ENCODE measurements around the gene ANKRD39. TPM values are rescaled to one million over a fixed set of nuclear protein-coding genes. Genes with fewer than 3 reads are reported as not detected.

Gene ANKRD39
- total RNA-seq, 1 donor from 2014 or later: 25.7 TPM

DNA sequence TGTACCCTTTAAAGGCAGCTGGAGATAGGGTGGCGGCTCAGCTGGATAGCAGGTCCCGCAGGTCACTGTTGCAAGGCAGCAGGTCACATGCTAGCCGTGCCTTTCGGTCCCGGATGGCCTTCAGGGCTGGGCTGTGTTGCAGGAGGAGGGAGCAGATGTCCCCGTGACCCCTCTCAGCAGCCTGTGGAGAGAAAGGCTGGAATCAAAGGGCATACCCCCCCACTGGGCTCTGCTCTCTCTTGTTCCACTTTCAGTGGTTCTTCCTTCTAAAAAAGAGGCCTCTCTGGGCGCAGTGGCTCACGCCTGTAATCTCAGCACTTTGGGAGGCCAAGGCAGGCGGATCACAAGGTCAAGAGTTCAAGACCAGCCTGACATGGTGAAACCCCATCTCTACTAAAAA lies 9.6 kb downstream of the ANKRD39 start:
- H3K9me3 Mint-ChIP-seq (ENCODE audit: unreplicated experiment): peaks cover 6% of the 10 kb centered on the region
- H3K36me3 Mint-ChIP-seq (ENCODE audit: unreplicated experiment): no peaks in the 10 kb centered on the region
- peaks cover 10% of the 10 kb centered on the region for H3K4me1 Mint-ChIP-seq (ENCODE audit: low read depth, unreplicated experiment)
- DNase-seq: peak; percentile 67
- H3K27me3 Mint-ChIP-seq (ENCODE audit: unreplicated experiment): peaks cover 2% of the 10 kb centered on the region
- no peak overlapping the region for H3K4me3 Mint-ChIP-seq (ENCODE audit: unreplicated experiment)
- no peak for TF ChIP-seq CTCF (IDR thresholded peaks at IDR 0.05; ENCODE audit: partially characterized antibody, unreplicated experiment)
- H3K27ac Mint-ChIP-seq (ENCODE audit: unreplicated experiment): peak overlapping the region; percentile 86

DNA sequence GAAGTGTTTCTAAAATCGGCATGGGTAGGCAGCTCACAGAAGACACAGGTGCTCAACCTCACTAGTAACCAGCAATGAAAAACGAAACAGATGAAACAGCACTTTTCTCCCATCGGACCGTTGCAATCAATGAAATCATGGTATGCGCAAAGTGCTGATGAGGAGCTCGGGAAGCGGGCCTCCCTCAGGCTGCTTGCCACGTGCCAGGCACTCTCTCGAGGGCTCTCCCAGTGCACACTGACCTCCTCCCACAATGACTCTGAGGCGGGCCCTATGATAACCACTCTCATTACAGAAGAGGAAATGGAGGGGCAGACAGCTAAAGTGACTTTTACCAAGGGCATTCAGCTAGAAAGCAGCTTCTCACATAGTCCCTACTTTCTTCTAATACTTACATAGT lies 10.2 kb downstream of the ANKRD39 start:
- peak; percentile 64 for DNase-seq
- peaks cover 2% of the 10 kb centered on the region for H3K27me3 Mint-ChIP-seq (ENCODE audit: unreplicated experiment)
- H3K4me3 Mint-ChIP-seq (ENCODE audit: unreplicated experiment): no peak overlapping the region
- peaks cover 12% of the 10 kb centered on the region for H3K4me1 Mint-ChIP-seq (ENCODE audit: low read depth, unreplicated experiment)
- H3K9me3 Mint-ChIP-seq (ENCODE audit: unreplicated experiment): peaks cover 8% of the 10 kb centered on the region
- peak overlapping the region; percentile 86 for H3K27ac Mint-ChIP-seq (ENCODE audit: unreplicated experiment)
- H3K36me3 Mint-ChIP-seq (ENCODE audit: unreplicated experiment): no peaks in the 10 kb centered on the region
- no peak for TF ChIP-seq CTCF (IDR thresholded peaks at IDR 0.05; ENCODE audit: partially characterized antibody, unreplicated experiment)

- H3K27ac Mint-ChIP-seq (ENCODE audit: unreplicated experiment): no peak overlapping the region
- no peaks in the 10 kb centered on the region for H3K36me3 Mint-ChIP-seq (ENCODE audit: unreplicated experiment)
- H3K9me3 Mint-ChIP-seq (ENCODE audit: unreplicated experiment): peaks cover 8% of the 10 kb centered on the region
- no peak for DNase-seq
- H3K4me3 Mint-ChIP-seq (ENCODE audit: unreplicated experiment): no peak overlapping the region
- H3K27me3 Mint-ChIP-seq (ENCODE audit: unreplicated experiment): peaks cover 2% of the 10 kb centered on the region
- TF ChIP-seq CTCF (IDR thresholded peaks at IDR 0.05; ENCODE audit: partially characterized antibody, unreplicated experiment): no peak
- peaks cover 14% of the 10 kb centered on the region for H3K4me1 Mint-ChIP-seq (ENCODE audit: low read depth, unreplicated experiment)
Observed at GRCh38 chr2:96846825-96847224, 11.0 kb downstream of the ANKRD39 start.

GRCh38 chr2:96844405-96844808 lies 13.4 kb downstream of the ANKRD39 start:
- H3K27ac Mint-ChIP-seq (ENCODE audit: unreplicated experiment): no peak overlapping the region
- H3K4me1 Mint-ChIP-seq (ENCODE audit: low read depth, unreplicated experiment): peaks cover 25% of the 10 kb centered on the region
- DNase-seq: no peak
- H3K36me3 Mint-ChIP-seq (ENCODE audit: unreplicated experiment): no peaks in the 10 kb centered on the region
- no peak for TF ChIP-seq CTCF (IDR thresholded peaks at IDR 0.05; ENCODE audit: partially characterized antibody, unreplicated experiment)
- peaks cover 2% of the 10 kb centered on the region for H3K27me3 Mint-ChIP-seq (ENCODE audit: unreplicated experiment)
- H3K9me3 Mint-ChIP-seq (ENCODE audit: unreplicated experiment): peaks cover 14% of the 10 kb centered on the region
- H3K4me3 Mint-ChIP-seq (ENCODE audit: unreplicated experiment): no peak overlapping the region

DNA sequence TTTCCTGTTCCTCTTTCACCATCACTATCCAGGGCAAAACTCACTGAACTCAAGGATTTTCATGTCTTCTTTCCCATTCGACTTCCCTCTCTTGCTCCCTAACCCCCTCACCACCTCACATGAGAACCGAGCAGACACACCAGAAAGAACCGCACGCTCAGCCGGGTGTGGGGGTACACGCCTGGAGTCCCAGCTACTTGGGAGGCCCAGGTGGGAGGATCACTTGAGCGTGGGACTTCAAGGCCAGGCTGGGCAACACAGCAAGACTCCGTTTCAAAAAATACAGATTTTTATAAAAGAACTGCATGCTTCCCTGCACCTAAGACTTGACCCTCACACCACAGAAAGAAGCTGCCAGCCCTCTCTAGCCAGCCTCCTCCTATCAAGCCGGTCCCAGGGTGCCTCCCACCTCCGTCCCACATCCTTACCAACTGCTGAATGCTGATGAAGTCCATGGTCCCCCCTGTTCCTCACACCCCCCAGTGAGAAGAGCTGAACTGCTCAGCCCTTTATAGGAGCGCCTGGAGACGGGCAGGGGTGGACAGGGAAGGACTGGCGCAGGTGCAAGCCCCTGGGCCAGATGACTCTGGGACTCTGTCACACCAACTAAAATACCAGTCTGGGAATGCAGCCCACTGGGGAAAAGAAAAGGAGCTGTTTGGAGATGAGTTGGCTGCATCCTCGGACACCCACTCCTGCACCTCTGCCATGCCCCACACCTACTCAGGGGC lies 14.1 kb downstream of the ANKRD39 start, which contains the start of gene ANKRD23:
Gene ANKRD23, minus strand, starts transcription at position 484 of the 731 bp plus-strand sequence. Its CDS starts 29 bp downstream, at position 455.
- DNase-seq: no peak
- Mint-ChIP-seq H3K4me3 (ENCODE audit: unreplicated experiment) (no peak within 1 kb of the TSS), H3K4me1 (ENCODE audit: low read depth, unreplicated experiment) (peaks cover 25% of the 10 kb centered on the region), H3K9me3 (ENCODE audit: unreplicated experiment) (peaks cover 14% of the 10 kb centered on the region), H3K27ac (ENCODE audit: unreplicated experiment) (no peak within 1 kb of the TSS), H3K36me3 (ENCODE audit: unreplicated experiment) (no peaks in the 10 kb centered on the region), H3K27me3 (ENCODE audit: unreplicated experiment) (peaks cover 2% of the 10 kb centered on the region)
- no peak for TF ChIP-seq CTCF (IDR thresholded peaks at IDR 0.05; ENCODE audit: partially characterized antibody, unreplicated experiment)

Measured in glutamatergic neuron (in vitro differentiated cells).